Measurements from ENCODE around the gene DFFB. TPM values are rescaled to one million over a fixed set of nuclear protein-coding genes. Genes with fewer than 3 reads are reported as not detected.

Gene DFFB
- total RNA-seq, 1 donor from 2014 or later, result 10.6 TPM

GRCh38 chr1:3836421-3836820, 20.9 kb upstream of the DFFB start:
- Histone ChIP-seq H3K27ac (no peak overlapping the region), H3K4me1 (no peaks in the 10 kb centered on the region), H3K36me3 (peaks cover 86% of the 10 kb centered on the region), H3K27me3 (ENCODE audit: low read depth) (no peaks in the 10 kb centered on the region), H3K4me3 (no peak overlapping the region), H3K9me3 (peaks cover 8% of the 10 kb centered on the region)
- no peak for DNase-seq
- intact Hi-C loops (cut with DNase I), result no loop called here
- ATAC-seq, result no peak
- no peak for TF ChIP-seq CTCF (IDR thresholded peaks at IDR 0.05)

- Histone ChIP-seq H3K27ac (no peak overlapping the region), H3K36me3 (peaks cover 85% of the 10 kb centered on the region), H3K4me1 (no peaks in the 10 kb centered on the region), H3K9me3 (peaks cover 8% of the 10 kb centered on the region), H3K4me3 (no peak overlapping the region), H3K27me3 (ENCODE audit: low read depth) (no peaks in the 10 kb centered on the region)
- intact Hi-C loops (cut with DNase I), result no loop called here
- DNase-seq, result no peak
- no peak for ATAC-seq
- TF ChIP-seq CTCF (IDR thresholded peaks at IDR 0.05), result no peak
These were observed 20.1 kb upstream of the DFFB start for GRCh38 chr1:3837200-3837599.

GRCh38 chr1:3837685-3838084, 19.6 kb upstream of the DFFB start:
- Histone ChIP-seq H3K27ac (no peak overlapping the region), H3K9me3 (peaks cover 8% of the 10 kb centered on the region), H3K4me1 (no peaks in the 10 kb centered on the region), H3K27me3 (ENCODE audit: low read depth) (no peaks in the 10 kb centered on the region), H3K4me3 (no peak overlapping the region), H3K36me3 (peaks cover 86% of the 10 kb centered on the region)
- TF ChIP-seq CTCF (IDR thresholded peaks at IDR 0.05), result no peak
- intact Hi-C loops (cut with DNase I), result no loop called here
- ATAC-seq (no peak), DNase-seq (no peak)

GRCh38 chr1:3838788-3839187, 18.5 kb upstream of the DFFB start:
- intact Hi-C loops (cut with DNase I), result no loop called here
- no peak overlapping the region for H3K4me3 ChIP-seq
- H3K9me3 ChIP-seq, result peaks cover 8% of the 10 kb centered on the region
- ATAC-seq (no peak), DNase-seq (no peak)
- no peak overlapping the region for H3K27ac ChIP-seq
- no peak for TF ChIP-seq CTCF (IDR thresholded peaks at IDR 0.05)
- no peaks in the 10 kb centered on the region for H3K27me3 ChIP-seq (ENCODE audit: low read depth)
- no peaks in the 10 kb centered on the region for H3K4me1 ChIP-seq
- H3K36me3 ChIP-seq, result peaks cover 84% of the 10 kb centered on the region

GRCh38 chr1:3841491-3841890, 15.8 kb upstream of the DFFB start:
- no peaks in the 10 kb centered on the region for H3K4me1 ChIP-seq
- no peak for DNase-seq
- intact Hi-C loops (cut with DNase I), result no loop called here
- no peak overlapping the region for H3K4me3 ChIP-seq
- H3K27me3 ChIP-seq (ENCODE audit: low read depth), result no peaks in the 10 kb centered on the region
- H3K27ac ChIP-seq, result no peak overlapping the region
- H3K9me3 ChIP-seq, result peaks cover 8% of the 10 kb centered on the region
- peaks cover 90% of the 10 kb centered on the region for H3K36me3 ChIP-seq
- ATAC-seq, result no peak
- no peak for TF ChIP-seq CTCF (IDR thresholded peaks at IDR 0.05)

GRCh38 chr1:3842912-3843311, 14.4 kb upstream of the DFFB start:
- intact Hi-C loops (cut with DNase I), result no loop called here

More at GRCh38 chr1:3842912-3843311, 14.4 kb upstream of the DFFB start:
- Histone ChIP-seq H3K36me3 (peaks cover 90% of the 10 kb centered on the region), H3K27me3 (ENCODE audit: low read depth) (no peaks in the 10 kb centered on the region), H3K4me3 (no peak overlapping the region), H3K4me1 (no peaks in the 10 kb centered on the region), H3K9me3 (peaks cover 1% of the 10 kb centered on the region), H3K27ac (no peak overlapping the region)
- no peak for ATAC-seq
- DNase-seq, result no peak
- TF ChIP-seq CTCF (IDR thresholded peaks at IDR 0.05), result no peak
